Measurements from ENCODE around the gene ARHGAP18. TPM values are rescaled to one million over a fixed set of nuclear protein-coding genes. Genes with fewer than 3 reads are reported as not detected.
A peak's percentile ranks its signal among the peaks of the same experiment; 100 is the strongest.

Gene ARHGAP18
- total and polyA plus RNA-seq, 10 of the 15 experiments (the other 5 are each of a cell fraction or from before 2014, with no cell fraction given) = 18.2 to 52.2 (median 31.7) TPM

GRCh38 chr6:129711271-129711631, 1.3 kb upstream of the ARHGAP18 start (continued):
- TF ChIP-seq HSF1 (IDR thresholded peaks at IDR 0.05; ENCODE audit: low read depth, low read length) = no peak
- no peak for TF ChIP-seq YY1 (IDR thresholded peaks at IDR 0.05; ENCODE audit: low read depth, low read length)

- Histone ChIP-seq H3K9me3 (replicated peaks; ENCODE audit: control insufficient read depth, insufficient read depth, low read length) (no peaks in the 10 kb centered on the region; the same call in 2 of the 3 replicates), H2AFZ (ENCODE audit: control insufficient read depth, low read depth, low read length) (peak overlapping the region; percentile 92), H3K4me3 (peak overlapping the region; percentile 94), H3K36me3 (ENCODE audit: control insufficient read depth in 2 of 2, insufficient read depth in 2 of 2, low read length in 1 of 2) (no peaks in the 10 kb centered on the region), H3K27me3 (replicated peaks in 1 of 2; ENCODE audit: control insufficient read depth in 2 of 2, insufficient read depth in 2 of 2, low read length in 1 of 2) (no peaks in the 10 kb centered on the region), H4K20me1 (ENCODE audit: control insufficient read depth, insufficient read depth) (no peaks in the 10 kb centered on the region), H3K27ac (ENCODE audit: control insufficient read depth, insufficient read depth) (peak overlapping the region; percentile 73; the same call in 1 of the 2 replicates), H3K9ac (ENCODE audit: control insufficient read depth, insufficient read depth, low read length) (peak overlapping the region; percentile 79), H3K4me1 (ENCODE audit: control insufficient read depth, insufficient read depth, low read length) (peaks cover 10% of the 10 kb centered on the region), H3K79me2 (ENCODE audit: control insufficient read depth, insufficient read depth, low read length) (peaks cover 46% of the 10 kb centered on the region), H3K4me2 (ENCODE audit: control insufficient read depth, insufficient read depth) (peak overlapping the region; percentile 98)
- 54% methylated on average over 14 of the region's 14 CpGs for WGBS (ENCODE audit: insufficient coverage, insufficient replicate concordance, low lambda C conversion rate, missing lambda C conversion rate)
- POLR2A ChIA-PET = interaction anchor here (0.9 to 8.6 kb wide), 13 partner anchors 8 to 77 kb away, joined by 3 to 115 read pairs (median 9); no protein-coding TSS in a partner anchor
- CTCF ChIA-PET = interaction anchor here (0.8 to 11.3 kb wide), 15 partner anchors 11 to 112 kb away, joined by 3 to 117 read pairs (median 6); no protein-coding TSS in a partner anchor
- intact Hi-C loops (cut with micrococcal nuclease; ENCODE audit: unreplicated experiment) (loop anchor here (1.0 kb wide), 1 partner anchor 38 kb away; no protein-coding TSS in a partner anchor), in situ Hi-C loops (cut with MboI) (no loop called here)
- no TSS peak for BruUV-seq (replicated peaks)
- FAIRE-seq = no peak
- no peak for DNase-seq (ENCODE audit: low read depth, low spot score)
- SMC1A ChIA-PET (ENCODE audit: uncharacterized antibody, unreplicated experiment) = interaction anchor here (0.6 to 17.6 kb wide), 19 partner anchors 8 to 362 kb away, joined by 3 to 434 read pairs (median 7); no protein-coding TSS in a partner anchor
- no peak for ATAC-seq
- RAD21 ChIA-PET (ENCODE audit: unreplicated experiment) = interaction anchor here (0.9 to 12.3 kb wide), 19 partner anchors 10 to 111 kb away, joined by 3 to 189 read pairs (median 9); no protein-coding TSS in a partner anchor
- TF ChIP-seq SMC3 (IDR thresholded peaks at IDR 0.05; ENCODE audit: borderline replicate concordance, low read length) = 0 out of 2 replicates have a peak, but pooled peaks have one; percentile 1
- no peak for TF ChIP-seq HSF1 (IDR thresholded peaks at IDR 0.05; ENCODE audit: low read depth, low read length)
These were observed 683 bp upstream of the ARHGAP18 start for GRCh38 chr6:129710450-129711270.

Data from GM12878 (cell line).